HT1080 (cell line): Measurements from ENCODE around the gene PIGW. TPM values are rescaled to one million over a fixed set of nuclear protein-coding genes. Genes with fewer than 3 reads are reported as not detected.

Experiments used
- DNase-seq: peaks from one replicate; pipeline ENCODE4 v3.0.0-alpha.2; 2015; ENCODE audit warnings: low read depth
- small RNA-seq: library from RNA; depleted of rRNA; stranded (forward); fragments of <200 nt; gene quantifications from one replicate; pipeline ENCODE3, GENCODE V24; 2014
- total RNA-seq: library from RNA; depleted of rRNA; stranded (reverse); fragments of >200 nt; shearing (Covaris generic); gene quantifications from 2 replicates; pipeline ENCODE4 v1.2.3, GENCODE V29; 2014; rRNA removed

PIGW gene
- total RNA-seq, 1 experiment from 2014 or later, result 27.9 TPM

DNA sequence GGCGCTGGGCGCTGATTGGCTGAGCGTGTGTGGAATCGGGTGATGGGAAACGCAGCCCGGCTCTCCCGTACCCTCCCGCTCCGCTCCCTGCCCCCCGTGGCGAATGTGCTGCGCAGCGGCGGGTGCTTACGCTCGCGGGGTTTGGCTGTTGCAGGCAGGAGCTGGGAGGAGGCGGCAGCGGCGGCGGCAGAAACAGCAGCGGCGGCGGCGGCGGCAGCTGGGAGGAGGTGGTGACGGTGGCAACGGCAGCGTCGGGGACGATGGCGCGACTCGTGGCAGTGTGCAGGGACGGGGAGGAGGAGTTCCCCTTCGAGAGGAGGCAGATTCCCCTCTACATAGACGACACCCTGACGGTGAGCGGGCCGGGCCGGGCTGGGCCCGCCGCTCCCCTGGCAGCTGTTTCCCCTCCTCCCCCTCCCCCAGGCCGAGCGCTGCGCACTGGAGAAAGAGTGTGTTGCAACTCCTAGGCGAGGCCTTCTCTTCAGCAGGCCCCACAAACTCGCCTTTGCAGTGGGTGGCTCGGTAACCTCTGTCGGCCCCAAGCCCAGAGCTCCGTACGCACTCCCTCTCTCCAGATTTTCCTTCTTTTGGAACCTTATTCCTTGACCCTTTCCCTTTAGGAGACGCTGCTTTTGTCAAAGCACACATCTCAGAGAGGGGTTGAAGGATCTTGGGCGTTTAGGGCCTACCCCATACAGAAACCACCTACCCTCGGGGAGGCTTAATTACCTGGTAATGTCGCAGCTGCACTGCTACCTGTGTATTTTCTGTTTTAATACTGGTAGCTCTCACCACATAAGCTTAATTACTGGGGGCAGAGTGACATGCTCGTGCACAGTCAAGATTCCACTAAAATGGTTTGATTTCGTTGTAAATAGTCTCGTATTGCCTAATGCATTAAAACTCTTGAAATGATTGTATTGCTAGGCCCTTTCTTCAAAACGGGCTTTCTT, 11.0 kb downstream of the PIGW start:
- peak; percentile 96 for DNase-seq

DNA sequence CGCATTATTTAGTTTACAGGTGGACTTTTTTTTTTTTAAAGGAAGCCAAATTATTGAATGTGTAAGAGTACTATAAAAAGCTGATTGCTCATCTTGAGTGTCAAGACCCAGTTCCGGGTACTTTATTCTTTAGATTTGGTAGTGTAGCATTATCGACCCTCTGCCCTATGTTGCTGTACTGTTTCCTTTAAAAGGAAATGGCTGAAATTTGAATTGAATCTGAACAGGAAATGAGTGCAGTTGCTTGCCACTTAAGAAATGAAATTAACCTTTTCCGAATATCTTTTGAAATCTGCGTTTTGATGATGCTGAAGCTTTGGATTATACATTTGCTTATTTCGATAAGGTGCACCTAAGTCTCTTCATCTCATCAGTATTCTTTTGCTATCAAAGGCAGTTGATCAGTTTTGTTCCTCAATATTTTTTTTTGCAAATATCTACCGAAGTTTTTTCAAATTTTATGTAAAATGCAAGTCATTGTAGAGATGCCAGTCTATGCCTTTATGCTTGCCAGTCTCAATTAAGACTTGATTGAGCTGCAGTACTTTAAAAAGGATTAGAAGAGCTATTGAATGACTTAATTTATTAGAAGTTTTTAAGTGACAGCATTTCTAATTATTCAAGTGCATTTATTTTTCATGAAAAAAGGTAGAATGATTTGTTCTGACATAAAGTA, 11.8 kb downstream of the PIGW start:
- DNase-seq, result no peak

DNA sequence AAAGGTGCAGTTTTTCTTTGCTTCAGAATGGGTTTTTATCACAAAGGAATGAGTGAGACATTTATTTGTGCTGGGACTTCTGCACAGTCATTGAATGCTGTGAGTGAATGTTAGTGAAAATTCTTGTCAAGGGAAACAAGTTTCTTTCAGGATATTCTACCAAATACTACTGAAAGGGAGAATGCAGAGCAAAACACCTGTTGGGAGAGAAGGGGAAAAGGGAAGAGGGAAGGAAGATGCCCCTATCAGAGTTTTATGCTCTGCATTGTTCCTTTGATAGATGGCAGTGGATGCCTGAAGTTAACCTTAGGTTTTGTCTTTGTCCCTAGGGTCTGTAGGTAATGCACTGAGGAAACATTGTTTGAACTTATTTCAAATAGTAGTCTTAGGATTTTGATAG, 13.0 kb downstream of the PIGW start:
- no peak for DNase-seq

DNA sequence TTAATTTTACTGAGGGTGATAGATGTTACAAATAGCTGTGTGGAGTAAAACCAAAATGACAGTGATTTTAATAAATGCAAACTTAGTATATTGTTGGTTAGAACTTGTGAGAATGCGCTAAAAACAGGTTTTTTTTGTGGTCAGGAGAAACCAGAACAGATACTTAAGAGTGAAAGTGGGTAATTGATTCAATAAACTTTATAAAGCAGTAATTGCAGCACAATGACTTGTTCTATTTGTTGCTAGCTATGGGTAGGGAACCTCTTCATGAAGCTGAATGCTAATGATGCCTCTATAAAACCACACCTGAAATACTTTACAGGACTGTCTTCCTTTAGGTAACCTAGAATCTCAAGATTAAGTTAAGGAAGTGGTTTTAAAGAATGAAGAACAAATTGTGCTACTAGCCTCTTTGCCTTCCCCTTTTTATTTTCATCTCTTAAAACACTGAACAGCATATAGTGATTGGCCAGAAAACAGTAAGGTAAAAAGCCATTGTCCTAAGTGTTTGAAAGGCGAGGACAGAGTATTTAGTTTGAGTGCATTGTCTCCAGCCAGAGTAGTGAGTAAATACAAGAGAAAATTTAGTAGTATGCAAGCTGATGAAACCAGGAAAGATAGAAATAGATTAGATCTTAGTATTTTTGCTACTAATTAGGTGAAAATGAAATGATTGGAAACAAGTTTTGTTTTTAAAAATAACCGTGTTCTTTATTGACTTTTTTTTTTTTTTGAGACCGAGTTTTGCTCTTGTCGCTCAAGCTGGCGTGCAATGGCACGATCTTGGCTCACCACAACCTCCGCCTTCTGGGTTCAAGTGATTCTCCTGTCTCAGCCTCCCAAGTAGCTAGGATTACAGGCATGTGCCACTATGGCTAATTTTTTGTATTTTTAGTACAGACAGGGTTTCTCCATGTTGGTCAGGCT, 16.0 kb downstream of the PIGW start:
- DNase-seq, result no peak

DNA sequence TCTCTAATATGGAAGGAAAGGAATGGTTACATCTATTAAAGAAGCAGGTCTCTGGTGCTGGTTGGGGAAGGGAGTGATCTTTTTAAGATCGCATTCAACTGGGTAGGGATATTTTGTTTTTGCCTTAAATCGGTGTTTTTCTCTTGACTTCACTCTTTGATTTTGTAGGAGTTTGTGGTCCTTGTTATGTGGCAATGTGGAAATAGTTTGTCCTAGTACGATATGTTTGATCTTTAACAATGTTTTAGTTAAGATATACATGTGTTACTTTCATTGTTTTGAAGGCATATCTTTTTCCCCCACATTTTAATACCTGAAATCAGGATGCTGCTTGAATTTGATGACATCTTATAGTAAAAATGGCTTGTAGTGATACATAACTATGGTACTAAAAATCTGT, 18.7 kb downstream of the PIGW start:
- DNase-seq, result no peak

DNA sequence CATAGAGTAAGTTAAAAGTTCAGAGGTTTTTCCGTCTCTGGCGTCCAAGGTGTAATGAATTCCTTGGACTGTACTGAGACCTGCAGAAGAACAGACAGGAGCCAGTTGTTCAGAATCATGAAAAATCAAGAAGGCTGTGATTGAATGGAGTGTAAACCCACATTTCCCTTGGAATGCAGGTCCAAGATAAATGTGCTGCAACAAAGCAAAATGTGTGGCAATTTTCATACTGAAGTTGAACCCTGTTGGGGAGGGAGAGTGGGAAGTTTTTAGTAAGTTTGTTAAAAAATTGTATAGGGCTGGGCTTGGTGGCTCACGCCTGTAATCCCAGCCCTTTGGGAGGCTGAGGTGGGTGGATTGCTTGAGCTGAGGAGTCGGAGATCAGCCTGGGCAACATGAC, 31.3 kb downstream of the PIGW start:
- DNase-seq, result no peak

DNA sequence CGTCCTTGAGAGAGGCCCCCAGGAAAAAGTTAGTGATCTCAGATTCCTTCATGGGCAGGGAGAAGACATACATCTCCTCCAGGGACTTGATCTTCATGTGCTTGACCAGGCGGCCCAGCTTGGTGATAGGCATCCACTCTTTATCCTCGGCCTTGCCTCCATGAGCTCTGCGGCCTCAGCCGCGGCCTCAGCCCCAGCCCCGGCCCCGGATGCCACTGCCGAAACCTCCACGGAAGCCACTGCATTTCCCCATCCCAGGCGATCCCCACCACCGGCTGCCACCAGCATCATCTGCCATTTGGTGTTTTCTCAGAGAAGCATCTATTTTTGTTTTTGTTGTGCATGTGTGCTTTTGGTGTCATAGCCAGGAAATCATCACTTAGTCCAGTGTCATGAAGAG, 40.2 kb downstream of the PIGW start:
- no peak for DNase-seq

DNA sequence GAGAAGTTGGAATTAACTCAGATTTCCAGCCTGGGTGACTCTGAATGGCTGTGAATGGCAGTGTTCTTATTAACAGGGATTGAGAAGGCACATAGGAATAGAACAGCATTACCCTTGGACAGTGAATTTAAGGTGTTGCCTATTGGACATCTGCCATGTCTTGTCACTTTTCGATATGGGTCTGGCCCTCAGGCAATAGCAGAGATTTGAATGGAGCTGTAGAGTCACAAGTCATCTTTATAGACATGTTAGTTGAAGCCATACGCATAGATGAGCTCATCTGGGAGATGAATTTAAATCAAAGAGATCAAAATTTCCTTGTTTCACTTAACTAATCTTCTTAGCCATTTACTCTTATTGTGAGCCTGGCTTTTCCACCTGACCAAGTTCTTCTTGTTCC, 42.0 kb downstream of the PIGW start:
- no peak for DNase-seq

DNA sequence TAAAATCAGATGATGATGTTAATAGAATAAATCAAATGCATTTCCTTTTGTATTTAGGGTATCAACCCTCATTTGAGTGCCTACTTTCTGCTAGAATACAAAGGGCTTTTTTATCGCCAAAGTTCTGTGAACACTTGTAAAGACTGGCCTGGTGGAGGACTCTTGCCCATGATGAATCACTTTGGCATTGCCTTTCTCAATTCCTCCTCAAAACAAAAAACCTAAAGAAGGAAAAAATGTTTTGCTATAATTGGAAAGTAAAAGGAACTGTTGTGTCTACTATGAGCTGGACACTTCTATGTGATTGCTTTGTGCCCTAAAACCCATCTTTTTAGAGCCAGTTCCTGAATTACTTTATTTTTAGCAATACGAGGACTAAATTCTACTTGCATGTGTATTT, 43.9 kb downstream of the PIGW start:
- DNase-seq, result no peak

DNA sequence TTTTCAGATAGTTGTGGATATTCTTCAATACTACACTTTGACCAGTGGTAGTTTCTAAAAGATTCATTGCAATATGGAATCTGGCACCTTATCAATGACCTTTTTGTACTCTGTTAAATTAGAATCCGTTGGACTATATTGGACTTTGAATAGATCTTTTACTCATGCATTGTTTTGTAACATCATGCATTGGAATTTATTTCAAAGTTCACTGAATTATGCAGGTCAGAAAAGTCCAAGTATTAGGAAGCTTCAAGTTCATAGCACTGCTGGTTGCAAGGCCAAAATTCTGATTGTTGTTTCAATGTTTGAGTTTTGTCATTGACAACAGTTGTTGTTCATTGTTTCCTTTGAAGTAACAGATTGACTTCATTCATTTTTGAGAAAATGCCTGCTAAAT, 49.0 kb downstream of the PIGW start:
- no peak for DNase-seq

DNA sequence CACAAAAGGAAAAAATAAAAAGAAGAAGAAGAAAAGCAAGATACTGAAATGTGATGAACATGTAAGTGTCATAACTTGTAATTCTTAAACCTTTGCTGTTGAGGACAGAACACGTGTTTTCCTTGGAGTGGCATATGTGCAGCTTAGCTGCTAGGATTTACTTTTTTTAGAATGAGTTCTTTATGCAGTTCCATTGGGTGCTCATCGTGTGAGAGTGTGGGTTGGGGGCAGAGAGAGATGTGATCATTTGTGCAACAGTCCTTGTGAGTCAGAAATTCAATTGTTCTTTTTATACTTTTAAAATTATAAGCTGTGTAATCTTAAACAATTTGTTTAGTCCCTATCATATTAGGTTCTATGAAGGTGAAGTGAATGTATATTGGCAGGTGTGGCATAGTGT, 51.4 kb downstream of the PIGW start:
- DNase-seq, result no peak

Small RNA genes within 50 kb of the gene (small RNA-seq; reads per million reads assigned to genes)
- gene RNA5SP439, result not detected

Other genes with a start within 250 kb of the PIGW start
- not detected in 2 replicates for gene TBC1D3G, start 211.1 kb upstream of the PIGW start, total RNA-seq
- gene TBC1D3H, start 146.6 kb upstream of the PIGW start, total RNA-seq, result not detected in 2 replicates
- gene ZNHIT3, start 48.3 kb upstream of the PIGW start, total RNA-seq, result 51.7 and 55.4 TPM in 2 replicates
- gene MYO19, start 119 bp upstream of the PIGW start, total RNA-seq, result 120 and 130 TPM in 2 replicates
- 54.1 and 58.6 TPM in 2 replicates for gene GGNBP2, start 9.9 kb downstream of the PIGW start, total RNA-seq
- 11.7 and 12.1 TPM in 2 replicates for gene DHRS11, start 56.9 kb downstream of the PIGW start, total RNA-seq
- gene MRM1, start 66.6 kb downstream of the PIGW start, total RNA-seq, result 19.6 and 25.2 TPM in 2 replicates